Peyer's patch (tissue), 4 donors: ENCODE data around the gene CNTROB.

Experiments
- POLR2A ChIP-seq, 2 donors: fragments of 450-650 bp; IDR thresholded peaks; one replicate each; pipeline ENCODE4 v1.5.1; 2017; ENCODE audit warnings: antibody characterized with exemption in 2 of 2, mild to moderate bottlenecking in 2 of 2, moderate library complexity in 2 of 2
- TF ChIP-seq, protein P1 (sequence below), 6 experiments: fragments of 450-650 bp in 4 of 6; fragments of 200-600 bp in 2 of 6; sonication (generic) in 1 of 6; IDR thresholded peaks; one replicate each; pipeline ENCODE4 v1.5.1; 2017 to 2019; ENCODE audit warnings: antibody characterized with exemption in 6 of 6, mild to moderate bottlenecking in 3 of 6, moderate library complexity in 1 of 6

DNA sequence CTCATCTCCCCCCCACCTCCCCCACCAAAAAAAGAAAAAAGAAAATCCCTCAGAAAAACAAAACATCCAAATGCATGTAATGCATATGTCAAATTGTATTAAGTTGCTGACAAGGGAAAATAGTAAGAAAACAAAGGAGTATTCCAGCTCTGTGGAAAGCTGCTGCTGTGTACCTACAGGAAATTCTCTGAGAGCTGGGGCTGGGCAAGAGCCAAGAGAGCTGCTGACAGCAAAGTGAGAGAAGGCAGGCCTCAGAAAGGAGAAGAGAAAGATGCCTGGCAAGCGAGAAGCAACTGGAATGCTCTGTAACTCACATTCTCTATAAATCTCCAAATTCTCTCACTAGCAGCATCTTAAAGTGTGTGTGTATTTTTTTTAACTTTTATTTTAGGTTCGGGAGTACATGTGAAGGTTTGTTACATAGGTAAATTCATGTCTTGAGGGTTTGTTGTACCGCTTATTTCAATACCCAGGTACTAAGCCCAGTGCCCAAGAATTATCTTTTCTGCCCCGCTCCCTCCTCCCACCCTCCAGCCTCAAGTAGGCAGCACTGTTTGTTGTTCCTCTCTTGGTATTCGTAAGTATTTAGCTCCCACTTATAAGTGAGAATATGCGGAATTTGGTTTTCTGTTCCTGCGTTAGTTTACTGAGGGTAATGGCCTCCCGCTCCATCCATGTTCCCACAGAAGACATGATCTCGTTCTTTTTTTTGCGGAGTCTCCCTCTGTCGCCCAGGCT lies 24.4 kb downstream of the CNTROB start:
- TF ChIP-seq POLR2A (IDR thresholded peaks at IDR 0.05), result no peak
- TF ChIP-seq, protein P1, sequence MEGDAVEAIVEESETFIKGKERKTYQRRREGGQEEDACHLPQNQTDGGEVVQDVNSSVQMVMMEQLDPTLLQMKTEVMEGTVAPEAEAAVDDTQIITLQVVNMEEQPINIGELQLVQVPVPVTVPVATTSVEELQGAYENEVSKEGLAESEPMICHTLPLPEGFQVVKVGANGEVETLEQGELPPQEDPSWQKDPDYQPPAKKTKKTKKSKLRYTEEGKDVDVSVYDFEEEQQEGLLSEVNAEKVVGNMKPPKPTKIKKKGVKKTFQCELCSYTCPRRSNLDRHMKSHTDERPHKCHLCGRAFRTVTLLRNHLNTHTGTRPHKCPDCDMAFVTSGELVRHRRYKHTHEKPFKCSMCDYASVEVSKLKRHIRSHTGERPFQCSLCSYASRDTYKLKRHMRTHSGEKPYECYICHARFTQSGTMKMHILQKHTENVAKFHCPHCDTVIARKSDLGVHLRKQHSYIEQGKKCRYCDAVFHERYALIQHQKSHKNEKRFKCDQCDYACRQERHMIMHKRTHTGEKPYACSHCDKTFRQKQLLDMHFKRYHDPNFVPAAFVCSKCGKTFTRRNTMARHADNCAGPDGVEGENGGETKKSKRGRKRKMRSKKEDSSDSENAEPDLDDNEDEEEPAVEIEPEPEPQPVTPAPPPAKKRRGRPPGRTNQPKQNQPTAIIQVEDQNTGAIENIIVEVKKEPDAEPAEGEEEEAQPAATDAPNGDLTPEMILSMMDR (IDR thresholded peaks at IDR 0.05), result no peak
